ENCODE results near the gene PGGHG. TPM values are rescaled to one million over a fixed set of nuclear protein-coding genes. Genes with fewer than 3 reads are reported as not detected.
"Not testable (repeated sequence)": the region's sequence is repeated elsewhere in the genome, so short reads cannot be mapped to it uniquely, and the experiment has no call there.

The PGGHG gene
- total RNA-seq, 4 donors from 2014 or later = 13.3 to 23.7 (median 18.8) TPM

GRCh38 chr11:332651-333480 is 43.9 kb downstream of the PGGHG start:
- 88% methylated on average over 21 of the region's 23 CpGs for WGBS
- intact Hi-C loops (cut with DNase I) = no loop called here
- DNase-seq (ENCODE audit: extremely low spot score) = no peak

GRCh38 chr11:333616-334263 is 44.8 kb downstream of the PGGHG start:
- H3K4me3 ChIP-seq; H3K36me3 ChIP-seq; H3K9me3 ChIP-seq; DNase-seq (ENCODE audit: extremely low spot score); H3K27me3 ChIP-seq; H3K27ac ChIP-seq (replicated peaks in 1 of 4); intact Hi-C loops (cut with DNase I): not testable (repeated sequence)
- H3K4me1 ChIP-seq = peaks cover 15 to 31% (median 21%) of the 10 kb centered on the region in 4 donors
- 89% methylated on average over 17 of the region's 17 CpGs for WGBS

More at GRCh38 chr11:332651-333480, 43.9 kb downstream of the PGGHG start:
- no peak for TF ChIP-seq EP300 (IDR thresholded peaks at IDR 0.05)
- no peak for TF ChIP-seq POLR2A (IDR thresholded peaks at IDR 0.05; ENCODE audit: low read depth)
- TF ChIP-seq, protein P1, sequence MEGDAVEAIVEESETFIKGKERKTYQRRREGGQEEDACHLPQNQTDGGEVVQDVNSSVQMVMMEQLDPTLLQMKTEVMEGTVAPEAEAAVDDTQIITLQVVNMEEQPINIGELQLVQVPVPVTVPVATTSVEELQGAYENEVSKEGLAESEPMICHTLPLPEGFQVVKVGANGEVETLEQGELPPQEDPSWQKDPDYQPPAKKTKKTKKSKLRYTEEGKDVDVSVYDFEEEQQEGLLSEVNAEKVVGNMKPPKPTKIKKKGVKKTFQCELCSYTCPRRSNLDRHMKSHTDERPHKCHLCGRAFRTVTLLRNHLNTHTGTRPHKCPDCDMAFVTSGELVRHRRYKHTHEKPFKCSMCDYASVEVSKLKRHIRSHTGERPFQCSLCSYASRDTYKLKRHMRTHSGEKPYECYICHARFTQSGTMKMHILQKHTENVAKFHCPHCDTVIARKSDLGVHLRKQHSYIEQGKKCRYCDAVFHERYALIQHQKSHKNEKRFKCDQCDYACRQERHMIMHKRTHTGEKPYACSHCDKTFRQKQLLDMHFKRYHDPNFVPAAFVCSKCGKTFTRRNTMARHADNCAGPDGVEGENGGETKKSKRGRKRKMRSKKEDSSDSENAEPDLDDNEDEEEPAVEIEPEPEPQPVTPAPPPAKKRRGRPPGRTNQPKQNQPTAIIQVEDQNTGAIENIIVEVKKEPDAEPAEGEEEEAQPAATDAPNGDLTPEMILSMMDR (IDR thresholded peaks at IDR 0.05) = no peak
- no peak for TF ChIP-seq POLR2AphosphoS5 (IDR thresholded peaks at IDR 0.05)
- Histone ChIP-seq H3K4me3 (no peak overlapping the region), H3K36me3 (no peaks in the 10 kb centered on the region), H3K4me1 (peaks cover 19 to 35% (median 23%) of the 10 kb centered on the region in 4 donors), H3K27me3 (no peaks in the 10 kb centered on the region), H3K27ac (replicated peaks in 1 of 4) (no peak overlapping the region), H3K9me3 (no peaks in the 10 kb centered on the region)

GRCh38 chr11:334264-334994 is 45.5 kb downstream of the PGGHG start:
- Histone ChIP-seq H3K27me3 (no peaks in the 10 kb centered on the region), H3K27ac (replicated peaks in 1 of 4) (peak overlapping the region in 1 of 4 donors; percentile 76), H3K36me3 (no peaks in the 10 kb centered on the region), H3K9me3 (no peaks in the 10 kb centered on the region), H3K4me3 (no peak overlapping the region), H3K4me1 (peaks cover 15 to 31% (median 21%) of the 10 kb centered on the region in 4 donors)
- TF ChIP-seq POLR2AphosphoS5 (IDR thresholded peaks at IDR 0.05) (peak in 1 of 2 donors; percentile 33), POLR2A (IDR thresholded peaks at IDR 0.05; ENCODE audit: low read depth) (no peak), EP300 (IDR thresholded peaks at IDR 0.05) (no peak)
- no peak for DNase-seq (ENCODE audit: extremely low spot score)
- intact Hi-C loops (cut with DNase I) = no loop called here
- 66% methylated on average over 25 of the region's 25 CpGs for WGBS

DNA sequence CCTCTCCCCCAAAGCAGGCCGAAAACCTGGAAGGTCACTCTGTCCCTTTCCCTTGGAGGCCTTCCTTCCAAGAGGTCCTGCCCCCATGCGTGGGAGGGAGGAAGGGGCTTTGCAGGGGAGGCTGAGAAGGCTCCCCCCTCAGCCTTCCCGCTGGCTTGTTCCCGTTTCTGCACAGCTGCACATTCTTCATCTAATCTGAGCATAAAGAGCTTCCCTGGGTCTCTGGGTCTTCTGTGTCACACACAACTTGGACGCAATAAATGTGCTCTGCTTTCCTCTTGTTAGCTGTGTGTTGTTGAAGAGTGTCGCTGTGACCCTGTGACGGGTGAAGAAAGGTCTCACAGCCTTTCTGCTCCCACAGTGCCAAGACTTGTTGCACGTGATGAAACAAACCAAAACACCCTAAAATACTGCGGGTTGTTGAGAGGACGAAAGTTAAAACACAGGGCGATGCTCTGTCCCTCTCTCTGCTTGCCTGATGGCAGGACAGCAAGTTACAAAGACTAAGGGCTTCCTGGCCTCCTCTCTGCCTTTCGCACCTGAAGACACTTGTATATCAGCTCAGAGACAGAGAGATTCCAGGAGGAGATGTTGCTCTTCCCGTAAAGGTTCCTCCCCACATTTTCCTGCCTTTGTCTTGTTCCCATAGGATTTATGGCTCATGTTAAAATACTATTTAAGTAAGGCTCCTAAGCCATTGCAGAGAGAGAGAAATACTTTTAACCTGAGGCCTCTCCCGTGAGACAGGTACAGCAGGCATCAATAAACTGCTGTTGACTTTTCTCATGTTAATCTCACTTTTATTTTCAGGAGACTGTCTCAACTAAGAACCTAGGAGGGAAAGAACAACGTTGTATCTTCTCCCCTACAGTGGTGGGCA is 47.1 kb downstream of the PGGHG start:
- peaks cover 15 to 31% (median 21%) of the 10 kb centered on the region in 4 donors for H3K4me1 ChIP-seq
- peaks cover 0 to 2% (median 0%) of the 10 kb centered on the region in 4 donors for H3K27me3 ChIP-seq
- 63% methylated on average over 15 of the region's 15 CpGs for WGBS
- H3K27ac ChIP-seq (replicated peaks in 1 of 4) = peak overlapping the region; percentile 60 to 76 (median 64)
- H3K9me3 ChIP-seq = no peaks in the 10 kb centered on the region
- intact Hi-C loops (cut with DNase I) = no loop called here
- TF ChIP-seq POLR2AphosphoS5 (IDR thresholded peaks at IDR 0.05) (no peak), EP300 (IDR thresholded peaks at IDR 0.05) (no peak), POLR2A (IDR thresholded peaks at IDR 0.05; ENCODE audit: low read depth) (no peak)
- TF ChIP-seq, protein P1 (IDR thresholded peaks at IDR 0.05) = no peak
- no peak for DNase-seq (ENCODE audit: extremely low spot score)
- H3K4me3 ChIP-seq = no peak overlapping the region
- H3K36me3 ChIP-seq = no peaks in the 10 kb centered on the region

DNA sequence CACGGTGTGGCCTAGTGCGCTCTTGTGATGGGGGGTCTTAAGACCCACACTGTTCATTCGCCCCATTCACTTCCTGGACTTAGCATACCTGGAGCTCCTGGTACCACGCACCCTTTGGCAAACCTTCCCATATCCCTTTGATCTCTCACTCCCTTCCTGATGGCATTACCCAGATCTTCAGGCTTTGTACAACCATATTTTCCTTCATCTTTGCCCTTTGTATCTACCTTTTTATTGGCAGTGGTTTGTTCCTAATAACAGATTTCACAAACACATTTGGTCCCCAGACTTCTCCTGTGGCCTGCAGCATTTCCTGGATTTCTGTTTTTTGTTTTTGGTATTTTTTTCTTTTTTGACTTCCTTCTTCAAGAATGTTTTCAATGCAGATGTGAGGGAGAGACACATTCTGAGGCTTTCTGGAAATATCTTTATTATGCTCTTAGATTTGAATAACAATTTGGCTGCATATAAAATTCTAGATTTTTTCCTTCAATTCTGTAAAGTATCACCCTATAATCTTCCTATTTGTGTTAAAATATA is 47.8 kb downstream of the PGGHG start:
- WGBS = 86% methylated on average over 4 of the region's 4 CpGs
- intact Hi-C loops (cut with DNase I) = no loop called here

More for the DNA sequence above, 47.8 kb downstream of the PGGHG start:
- Histone ChIP-seq H3K36me3 (no peaks in the 10 kb centered on the region), H3K4me1 (peaks cover 15 to 31% (median 21%) of the 10 kb centered on the region in 4 donors), H3K4me3 (no peak overlapping the region), H3K27me3 (peaks cover 0 to 2% (median 0%) of the 10 kb centered on the region in 4 donors), H3K9me3 (no peaks in the 10 kb centered on the region), H3K27ac (replicated peaks in 1 of 4) (peak overlapping the region; percentile 60 to 76 (median 64))
- no peak for DNase-seq (ENCODE audit: extremely low spot score)
- TF ChIP-seq, protein P1 (IDR thresholded peaks at IDR 0.05) = no peak
- TF ChIP-seq EP300 (IDR thresholded peaks at IDR 0.05) (no peak), POLR2A (IDR thresholded peaks at IDR 0.05; ENCODE audit: low read depth) (no peak), POLR2AphosphoS5 (IDR thresholded peaks at IDR 0.05) (no peak)

All from esophagus muscularis mucosa (tissue), 4 donors.